ENCODE measurements around the gene TTF2.

The TTF2 gene

GRCh38 chr1:117046781-117047180 is 13.3 kb upstream of the TTF2 start:
- no peak for DNase-seq (ENCODE audit: low spot score)

GRCh38 chr1:117047271-117047670 is 12.9 kb upstream of the TTF2 start:
- DNase-seq (ENCODE audit: low spot score) = no peak

- DNase-seq (ENCODE audit: low spot score) = no peak
Measured at GRCh38 chr1:117049857-117050256, 10.3 kb upstream of the TTF2 start.

DNA sequence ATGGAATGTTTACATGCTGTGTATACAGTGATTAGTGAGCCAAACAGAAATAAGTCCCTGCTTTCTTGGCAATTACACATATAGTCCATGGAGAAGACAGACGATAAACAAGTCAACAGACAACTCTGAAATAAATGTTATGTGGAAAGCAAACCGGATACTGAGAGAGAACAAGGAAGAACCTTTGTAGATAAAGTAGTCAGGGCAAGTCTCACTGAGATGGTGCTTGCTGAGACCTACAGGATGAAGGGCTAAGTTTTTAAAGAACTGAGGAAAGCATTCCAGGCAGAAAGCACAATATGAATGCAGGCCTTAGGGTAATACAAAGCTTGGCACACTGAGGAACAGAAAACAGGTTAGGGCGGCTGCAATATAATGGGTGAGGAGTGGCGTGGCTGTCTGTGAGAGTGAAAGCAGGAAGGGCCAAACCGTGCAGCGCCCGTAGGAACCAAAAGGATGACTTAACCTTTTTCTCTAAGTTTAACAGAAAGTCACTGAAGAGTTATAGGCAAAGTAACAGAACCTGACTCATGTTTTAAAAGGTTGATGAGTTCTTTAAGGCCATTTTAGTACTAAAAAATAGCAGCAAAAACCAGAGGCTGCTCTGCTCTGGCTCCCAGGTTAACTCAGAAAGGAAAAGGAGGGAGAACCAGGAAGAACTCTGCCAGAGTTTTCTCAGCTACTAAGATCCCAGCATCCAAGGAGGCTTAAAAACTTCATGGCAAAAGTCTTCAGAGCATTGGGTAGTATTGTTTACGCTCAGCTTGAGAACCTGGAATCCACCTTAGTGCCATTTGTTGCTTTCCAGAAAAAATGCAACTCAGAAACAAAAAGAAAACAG is 8.7 kb upstream of the TTF2 start:
- DNase-seq (ENCODE audit: low spot score) = no peak

DNA sequence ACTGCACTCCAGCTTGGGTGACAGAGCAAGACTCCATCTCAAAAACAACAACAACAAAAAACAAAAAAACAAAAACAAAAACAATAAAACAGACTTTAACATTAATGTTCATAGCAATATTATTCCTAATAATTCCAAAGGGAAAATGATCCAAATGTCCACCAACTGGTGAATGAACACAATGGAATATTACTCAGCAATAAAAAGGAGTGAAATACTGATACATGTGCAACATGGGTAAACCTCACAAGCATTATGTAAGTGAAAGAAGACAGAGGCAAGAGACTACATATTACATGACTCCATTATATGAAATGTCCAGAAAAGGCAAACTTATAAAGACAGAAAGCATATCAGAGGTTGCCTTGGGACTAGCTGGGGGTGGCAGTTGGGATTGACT is 6.1 kb upstream of the TTF2 start:
- no peak for DNase-seq (ENCODE audit: low spot score)

GRCh38 chr1:117058810-117059209 is 1.3 kb upstream of the TTF2 start:
- no peak for DNase-seq (ENCODE audit: low spot score)

GRCh38 chr1:117059334-117059677 is 820 bp upstream of the TTF2 start:
- peak; percentile 33 for DNase-seq (ENCODE audit: low spot score)

- peak; percentile 34 for DNase-seq (ENCODE audit: low spot score)
Measured at GRCh38 chr1:117060441-117061317, 553 bp downstream of the TTF2 start.

DNA sequence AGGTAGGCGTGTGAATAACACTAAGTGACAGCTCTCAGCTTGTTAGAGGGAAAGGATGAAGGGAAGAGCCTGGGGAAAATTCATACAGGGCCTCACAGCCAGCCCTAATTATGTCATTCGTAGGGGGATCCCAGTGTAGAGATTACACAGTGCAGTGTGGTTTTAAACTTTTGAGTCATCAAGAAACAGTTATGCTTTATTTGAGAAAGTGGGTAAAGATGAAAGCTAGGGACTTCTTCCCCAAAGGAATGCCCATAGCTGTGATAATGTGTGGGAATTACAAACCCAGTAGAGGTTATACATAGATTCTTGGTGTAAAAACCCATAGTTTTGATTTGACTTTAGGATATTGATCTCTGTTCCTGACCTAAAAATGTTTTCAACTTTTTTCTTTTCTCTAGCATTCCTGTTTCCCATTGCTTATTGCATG is 1.9 kb downstream of the TTF2 start:
- no peak for DNase-seq (ENCODE audit: low spot score)

DNA sequence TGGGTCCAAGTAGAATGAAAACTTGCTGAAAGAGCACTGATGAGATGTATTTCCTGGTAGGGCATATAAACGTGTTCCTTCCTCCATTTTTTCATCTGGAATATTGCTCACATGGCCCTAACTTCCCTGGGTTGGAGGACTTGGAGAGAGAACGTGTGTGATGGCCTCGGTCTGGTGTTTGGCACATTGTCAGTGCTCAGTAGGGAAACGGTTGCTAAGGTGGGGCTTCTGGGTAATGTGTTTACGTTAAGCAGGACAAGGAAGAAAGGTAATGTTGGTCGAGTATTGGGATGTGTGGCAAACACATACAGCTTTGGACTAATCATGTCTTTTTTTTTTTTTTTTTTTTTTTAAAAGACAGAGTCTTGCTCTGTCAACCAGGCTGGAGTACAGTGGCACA is 6.2 kb downstream of the TTF2 start:
- no peak for DNase-seq (ENCODE audit: low spot score)

GRCh38 chr1:117067533-117068370 is 7.6 kb downstream of the TTF2 start:
- DNase-seq (ENCODE audit: low spot score) = peak; percentile 70

DNA sequence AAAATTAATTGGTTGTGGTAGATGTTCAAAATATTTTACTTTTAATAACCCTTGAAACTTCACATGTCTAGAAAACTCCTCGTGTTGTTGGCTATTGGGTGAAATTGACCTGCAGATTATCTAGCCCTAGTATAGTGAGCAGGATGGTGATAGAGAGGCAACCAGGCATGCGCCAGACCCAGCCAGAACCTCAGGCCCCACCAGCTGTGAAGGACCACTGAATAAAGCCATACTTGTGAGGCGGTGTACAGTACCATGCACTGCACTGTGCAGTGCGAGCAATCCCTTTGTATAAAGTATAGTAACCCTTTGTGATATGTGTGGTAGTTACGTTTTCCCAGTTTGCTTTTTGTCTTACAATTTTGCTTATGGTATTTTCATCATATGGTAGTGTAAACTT is 8.5 kb downstream of the TTF2 start:
- no peak for DNase-seq (ENCODE audit: low spot score)

DNA sequence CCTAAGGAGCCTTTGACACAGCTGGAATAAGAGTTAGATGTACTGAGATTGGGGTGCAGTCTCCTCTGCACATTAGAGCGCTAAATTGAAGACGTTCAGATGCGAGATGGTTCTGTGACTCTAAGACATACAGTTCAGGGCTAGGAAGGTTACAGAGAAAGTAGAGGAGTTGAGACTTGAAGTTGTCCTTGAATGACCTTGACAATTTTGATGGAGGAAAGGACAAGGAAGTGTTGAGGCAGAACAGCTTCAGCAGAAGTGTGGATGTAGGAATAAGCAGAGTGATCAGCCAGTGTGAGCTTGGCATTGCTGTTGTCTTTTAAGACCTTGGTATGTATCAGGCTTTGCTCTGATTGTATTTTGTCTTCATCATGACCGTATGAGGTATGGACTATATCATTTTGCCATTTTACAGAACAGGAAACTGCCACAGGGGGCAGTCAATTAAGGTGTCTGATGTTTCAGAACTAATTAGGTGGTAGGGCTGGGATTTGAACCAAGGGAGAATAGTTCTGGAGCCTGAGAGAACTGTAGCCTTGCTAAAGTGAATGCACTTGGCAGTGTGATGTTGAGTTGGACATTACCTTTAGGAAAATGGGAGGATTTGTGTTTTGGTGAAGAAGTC is 9.2 kb downstream of the TTF2 start:
- DNase-seq (ENCODE audit: low spot score) = no peak

DNA sequence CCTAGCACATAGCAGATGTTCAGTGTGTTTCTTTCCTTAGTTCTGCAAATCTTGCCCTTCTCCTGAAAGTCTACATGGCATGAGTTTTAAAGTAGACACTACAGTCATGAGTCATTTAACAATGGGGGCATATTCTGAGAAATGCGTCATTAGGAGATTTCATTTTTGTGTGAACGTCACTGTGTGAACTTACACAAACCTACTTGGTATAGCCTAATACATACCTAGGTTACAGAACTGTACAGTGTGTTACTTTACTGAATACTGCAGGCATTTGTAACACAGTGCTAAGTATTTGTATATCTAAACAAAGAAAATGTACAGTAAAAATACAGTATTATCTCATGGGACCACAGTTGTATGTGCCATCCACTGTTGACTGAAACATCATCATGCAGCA is 10.0 kb downstream of the TTF2 start:
- DNase-seq (ENCODE audit: low spot score) = no peak

- no peak for DNase-seq (ENCODE audit: low spot score)
Measured at GRCh38 chr1:117076648-117077047, 16.5 kb downstream of the TTF2 start.

- DNase-seq (ENCODE audit: low spot score) = peak; percentile 33
Measured at GRCh38 chr1:117077267-117077666, 17.1 kb downstream of the TTF2 start.

- DNase-seq (ENCODE audit: low spot score) = peak; percentile 58
Measured at GRCh38 chr1:117079737-117080136, 19.6 kb downstream of the TTF2 start.

DNA sequence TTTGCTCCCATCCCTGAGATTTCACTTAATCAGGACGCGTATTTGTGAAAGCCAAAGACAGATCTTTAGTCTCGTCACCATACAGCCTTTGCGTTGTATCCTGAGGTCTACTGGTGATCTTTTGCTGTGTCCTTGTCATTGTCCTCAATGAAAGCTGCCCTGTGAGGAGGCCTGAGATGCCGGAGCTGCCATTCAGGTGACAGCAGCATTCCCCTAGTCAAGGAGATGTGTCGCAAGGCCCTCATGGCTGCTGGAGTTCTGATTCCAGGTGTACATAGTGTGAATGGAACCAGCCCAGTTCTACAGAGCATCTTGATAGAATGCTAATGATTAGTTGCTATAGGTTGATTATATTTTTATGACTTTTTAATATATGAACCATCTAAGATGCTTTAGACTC is 24.1 kb downstream of the TTF2 start:
- DNase-seq (ENCODE audit: low spot score) = no peak

DNA sequence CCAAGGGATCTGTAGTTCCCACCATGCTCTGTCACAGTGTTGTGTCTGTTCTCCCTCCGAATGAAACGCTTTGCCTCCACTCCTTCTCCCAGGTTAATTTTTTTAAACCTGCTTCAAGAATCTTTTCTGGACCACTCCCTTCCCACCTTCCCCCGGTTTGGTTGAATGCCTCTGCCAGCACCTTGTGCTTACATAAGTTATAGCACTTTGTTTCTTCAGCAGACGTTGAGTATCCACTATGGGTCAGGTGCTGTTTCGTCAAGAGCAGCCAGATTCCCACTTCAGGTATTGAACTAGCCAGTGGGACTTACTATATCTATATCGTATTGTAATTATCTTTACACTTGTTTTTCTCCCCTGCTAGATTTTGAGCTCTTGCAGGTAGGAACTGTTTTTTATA is 27.6 kb downstream of the TTF2 start:
- no peak for DNase-seq (ENCODE audit: low spot score)

DNA sequence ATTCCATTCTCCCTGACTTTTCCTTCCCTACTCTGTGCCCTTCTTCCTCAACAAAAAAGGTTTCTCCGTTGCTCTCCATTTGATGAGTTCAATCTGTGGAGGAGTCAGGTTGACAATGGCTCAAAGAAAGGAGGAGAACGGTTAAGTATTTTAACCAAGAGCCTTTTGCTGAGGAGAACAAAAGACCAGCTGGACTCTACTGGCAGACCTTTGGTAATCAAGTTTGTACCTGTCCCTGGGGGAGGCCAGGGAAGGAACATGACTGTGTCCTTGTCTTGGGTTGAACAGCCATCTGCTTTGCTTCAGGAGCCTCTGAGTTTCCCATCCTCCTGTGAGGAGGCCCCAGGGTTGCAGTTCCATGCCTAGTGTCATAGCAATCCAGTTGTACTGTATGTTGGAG is 29.9 kb downstream of the TTF2 start:
- no peak for DNase-seq (ENCODE audit: low spot score)

- no peak for DNase-seq (ENCODE audit: low spot score)
Measured at GRCh38 chr1:117092594-117092993, 32.5 kb downstream of the TTF2 start.

- DNase-seq (ENCODE audit: low spot score) = no peak
Measured at GRCh38 chr1:117093091-117093534, 33.0 kb downstream of the TTF2 start.

All from hematopoietic multipotent progenitor cell treated with erythropoietin and hydrocortisone succinate and interleukin-3 and kit ligand, for 17 days (in vitro differentiated cells).